Astrocyte of the hippocampus (primary cell): ENCODE results near the gene DIPK1A.

Source experiments
- DNase-seq: peaks from one replicate; pipeline ENCODE4 v3.0.0; 2011; ENCODE audit warnings: low read depth, low spot score

The DIPK1A gene

DNA sequence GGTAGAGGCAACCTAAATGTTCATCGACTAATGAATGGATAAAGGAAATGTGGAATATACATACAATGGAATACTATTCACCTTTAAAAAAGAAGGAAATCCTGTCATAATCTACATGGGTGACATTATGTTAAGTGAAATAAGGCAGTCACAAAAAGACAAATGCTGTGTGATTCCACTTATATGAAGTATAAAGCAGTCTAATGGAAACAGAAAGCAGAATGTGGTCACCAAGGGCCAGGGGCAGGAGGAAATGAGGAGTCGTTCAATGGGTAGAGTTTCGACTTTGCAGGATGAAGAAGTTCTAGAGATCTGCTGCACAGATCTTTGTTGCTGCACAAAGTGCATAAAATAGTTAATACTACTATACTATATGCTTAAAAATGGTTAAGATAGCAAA, 7.8 kb downstream of the DIPK1A start:
- no peak for DNase-seq

DNA sequence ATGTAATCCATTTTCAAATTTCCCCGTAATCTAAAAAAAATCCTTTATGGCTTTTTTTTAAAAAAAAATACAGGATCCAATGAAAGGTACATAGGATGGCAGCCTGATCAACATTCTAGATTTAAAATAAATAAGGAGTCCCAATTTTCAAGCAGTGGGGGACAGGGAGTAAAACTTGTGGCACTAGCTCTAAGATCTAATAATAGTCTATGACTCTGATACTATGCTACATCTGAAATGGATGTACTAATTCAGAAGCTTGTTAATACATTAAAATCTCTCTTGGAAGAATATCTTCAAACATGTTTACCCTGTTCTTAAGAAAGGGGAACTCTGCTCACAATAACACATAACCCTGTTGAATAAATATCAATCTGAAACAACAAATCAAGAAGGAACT, 8.5 kb downstream of the DIPK1A start:
- DNase-seq: no peak

DNA sequence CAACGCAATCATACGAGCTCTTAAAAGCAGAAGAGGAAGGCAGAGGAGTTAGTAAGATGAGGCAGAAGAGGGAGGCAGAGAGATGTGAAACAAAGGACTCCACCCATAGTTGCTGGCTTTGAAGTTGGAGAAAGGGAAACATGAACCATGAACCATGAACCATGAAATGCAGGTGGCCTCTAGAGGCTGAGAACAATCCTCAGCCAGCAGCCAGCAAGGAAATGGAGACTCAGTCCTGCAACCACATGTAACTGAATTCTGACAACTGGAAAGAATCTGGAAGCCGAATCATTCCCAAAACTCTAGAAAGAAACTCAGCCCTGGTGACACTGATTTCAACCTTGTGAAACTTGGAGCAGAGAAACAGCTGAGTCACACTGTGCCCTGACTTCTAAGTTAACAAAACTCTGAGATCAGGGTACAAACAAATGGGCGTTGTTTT, 10.1 kb downstream of the DIPK1A start:
- peak; percentile 48 for DNase-seq

DNA sequence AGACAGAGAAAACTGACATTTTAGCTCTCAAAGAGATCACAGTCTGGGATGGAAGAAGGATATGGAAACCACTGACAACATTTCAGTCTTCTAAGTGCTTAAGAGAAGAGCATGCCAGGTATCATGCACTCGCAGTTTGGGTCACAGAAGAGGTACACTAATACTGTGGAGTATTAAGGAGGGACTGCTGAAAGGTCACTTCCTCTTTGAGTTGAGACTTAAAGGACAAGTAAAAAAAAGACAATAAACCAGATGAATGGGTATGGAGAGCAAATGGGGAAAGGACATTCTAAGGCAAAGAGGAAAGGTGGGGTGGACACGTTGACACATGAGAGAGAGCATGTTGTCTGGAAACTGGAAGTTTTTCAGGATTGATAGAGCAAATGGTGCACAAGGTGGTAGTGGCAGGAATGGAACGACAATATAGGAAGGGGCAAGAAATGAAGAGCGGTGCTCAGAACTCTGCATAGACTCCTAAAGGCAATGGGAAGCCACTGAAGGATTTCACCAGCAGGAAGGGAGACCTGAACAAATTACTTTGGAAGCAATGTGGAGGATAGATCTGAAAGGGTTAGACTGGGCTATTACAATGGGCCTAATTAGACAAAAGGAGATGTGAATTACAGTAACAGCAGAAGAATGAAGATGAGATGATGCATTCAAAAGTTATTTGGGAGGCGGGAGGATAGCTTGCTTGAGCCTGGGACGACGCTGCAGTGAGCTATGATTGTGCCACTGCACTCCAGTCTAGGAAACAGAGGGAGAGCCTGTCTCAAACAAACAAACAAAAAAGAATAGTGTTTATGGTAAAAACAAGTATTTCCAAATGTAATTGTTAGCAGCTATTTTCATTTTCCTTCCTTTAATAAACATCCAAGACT, 11.1 kb downstream of the DIPK1A start:
- DNase-seq: peak; percentile 70

DNA sequence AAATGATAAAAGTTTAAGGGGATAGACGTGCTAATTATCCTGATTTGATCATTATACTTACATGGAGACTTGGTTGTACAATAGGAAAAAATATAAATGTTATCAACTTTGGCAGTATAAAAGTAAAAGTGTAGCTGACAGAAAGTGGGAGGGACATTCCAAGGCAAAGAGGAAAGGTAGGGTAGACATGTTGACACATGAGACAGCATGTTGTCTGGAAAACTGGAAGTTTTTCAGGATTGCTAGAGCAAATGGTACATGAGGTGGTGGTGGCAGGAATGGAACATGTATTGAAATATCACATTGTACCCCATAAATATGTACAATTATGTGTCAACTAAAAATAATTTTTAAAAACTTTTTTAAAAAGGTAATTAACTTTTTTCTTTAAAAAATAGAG, 13.2 kb downstream of the DIPK1A start:
- DNase-seq: no peak

DNA sequence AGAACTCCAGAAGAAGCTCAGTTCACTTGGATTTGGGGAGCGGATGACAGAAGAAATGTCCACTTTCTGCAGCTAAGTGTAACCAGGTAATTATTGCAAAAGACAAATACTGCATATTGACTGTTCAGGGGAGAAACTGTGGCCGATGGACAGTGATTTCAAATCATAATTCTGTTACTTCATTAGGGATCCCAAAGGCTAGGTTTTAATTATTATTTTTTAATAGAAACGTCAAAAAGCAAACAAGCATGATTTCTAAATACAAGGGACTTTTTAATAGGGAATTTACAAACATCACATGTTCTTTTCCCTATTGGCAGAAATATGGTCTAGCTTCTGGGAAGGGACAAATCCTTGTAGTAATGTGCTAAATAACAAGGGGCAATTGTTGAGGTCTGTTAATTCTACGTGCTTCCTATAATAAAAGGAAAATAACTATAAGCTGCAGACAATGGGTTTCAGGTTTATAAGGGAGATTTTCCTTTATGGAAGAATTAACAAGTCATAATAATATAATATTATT, 15.5 kb downstream of the DIPK1A start:
- DNase-seq: no peak

DNA sequence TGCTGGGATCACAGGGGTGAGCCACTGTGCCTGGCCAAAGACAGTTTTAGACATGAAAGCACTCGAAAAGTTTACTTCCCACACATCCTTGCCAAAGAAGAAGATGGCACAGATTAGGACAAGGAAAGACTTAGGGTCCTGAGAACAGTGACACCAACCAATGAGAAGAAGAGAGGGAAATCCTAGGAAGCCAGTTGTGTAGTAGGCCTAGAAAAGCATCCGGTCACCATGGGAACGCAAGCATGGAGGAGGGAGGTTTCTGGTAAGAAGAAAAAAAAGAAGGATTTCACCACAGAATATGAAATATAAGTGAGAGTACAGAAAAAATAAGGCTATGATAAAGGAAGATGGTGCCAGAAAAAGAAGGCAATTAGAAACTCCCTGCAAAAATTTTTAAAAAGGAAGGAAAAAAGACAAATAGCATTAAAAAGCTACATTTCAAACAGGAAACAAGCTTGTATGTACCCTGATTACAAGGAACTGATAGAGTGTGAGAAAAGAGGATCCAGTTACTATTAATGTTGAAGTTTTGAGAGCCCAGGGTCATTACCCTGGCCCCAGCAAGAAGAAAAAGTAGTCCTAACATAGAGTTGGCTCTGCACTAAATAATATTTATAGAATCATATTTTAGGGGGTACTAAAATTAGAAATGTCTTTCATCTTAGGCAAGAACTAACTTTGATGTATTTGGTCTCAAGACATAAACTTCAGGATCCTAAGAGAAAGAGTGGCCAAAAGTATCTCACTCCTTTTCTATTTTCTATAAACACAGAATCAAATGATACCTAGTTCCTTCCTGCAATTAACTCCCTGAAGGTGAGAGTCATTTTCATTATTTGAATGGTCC, 16.1 kb downstream of the DIPK1A start:
- no peak for DNase-seq

DNA sequence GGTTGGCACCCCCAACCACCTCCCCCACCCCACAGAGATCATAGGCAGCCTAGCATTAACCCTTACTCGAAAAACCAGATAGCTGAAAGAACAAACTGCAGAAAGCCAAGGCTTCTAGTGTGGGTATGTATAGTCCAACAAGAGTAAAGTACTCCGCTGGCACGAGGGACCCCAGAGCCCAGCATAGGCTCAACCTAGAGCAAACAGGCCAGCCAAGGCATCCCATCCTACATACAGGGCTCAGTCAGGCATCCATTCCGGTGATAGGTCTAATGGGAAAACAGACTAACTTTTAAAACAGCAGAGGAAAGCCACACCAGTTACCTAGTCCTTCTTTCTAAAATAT, 17.8 kb downstream of the DIPK1A start:
- DNase-seq: no peak

DNA sequence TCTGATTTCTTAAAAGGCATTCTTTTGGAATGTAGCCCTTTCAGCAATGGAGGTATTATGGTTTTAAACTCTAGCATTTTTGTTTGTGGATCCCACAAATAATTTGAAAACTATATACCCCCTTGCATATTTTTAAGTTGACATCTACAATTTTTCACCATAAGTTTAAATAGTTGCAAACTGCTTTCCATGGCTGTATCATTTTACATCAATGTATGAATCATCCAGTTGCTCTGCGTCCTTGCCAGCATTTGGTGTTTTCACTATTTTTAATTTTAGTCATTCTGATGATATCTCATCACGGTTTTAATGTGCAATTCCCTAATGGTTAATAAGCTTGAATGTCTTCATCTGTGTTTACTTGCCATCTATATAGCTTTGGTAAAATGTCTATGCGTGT, 20.7 kb downstream of the DIPK1A start:
- no peak for DNase-seq

DNA sequence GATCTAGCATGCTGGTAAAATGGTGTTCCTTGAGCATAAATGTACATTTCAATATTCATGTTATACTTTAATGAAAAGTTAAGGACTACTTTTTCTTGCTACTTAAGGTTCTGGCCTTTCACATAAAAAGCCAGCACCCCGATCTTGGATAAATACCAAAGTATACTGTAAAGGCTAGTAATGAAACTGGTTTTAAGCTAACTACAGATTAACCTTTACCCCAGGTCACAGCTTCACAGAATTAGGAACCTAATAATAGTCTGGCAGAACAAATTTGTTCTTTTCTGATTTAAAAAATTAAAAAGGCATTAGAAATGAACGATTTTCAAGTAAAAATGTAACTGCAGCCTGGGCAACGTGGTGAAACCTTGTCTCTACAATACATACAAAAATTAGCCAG, 23.5 kb downstream of the DIPK1A start:
- no peak for DNase-seq

DNA sequence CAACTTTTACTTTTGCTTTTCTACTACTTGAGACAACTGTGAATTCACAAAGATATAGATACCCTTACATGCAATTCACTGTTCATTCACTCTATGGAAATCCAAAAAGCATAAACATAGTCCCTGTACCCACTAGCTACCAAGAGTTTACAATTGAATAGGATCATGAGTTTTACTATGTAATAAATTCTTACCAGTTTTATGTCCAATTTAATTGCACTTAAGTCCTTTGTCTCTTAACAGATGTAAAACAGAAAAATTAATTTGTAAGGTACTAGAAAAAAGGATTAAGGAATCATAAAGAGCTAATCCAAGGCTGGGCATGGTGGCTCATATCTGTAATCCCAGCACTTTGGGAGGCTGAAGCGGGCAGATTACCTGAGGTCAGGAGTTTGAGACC, 24.4 kb downstream of the DIPK1A start:
- DNase-seq: no peak

DNA sequence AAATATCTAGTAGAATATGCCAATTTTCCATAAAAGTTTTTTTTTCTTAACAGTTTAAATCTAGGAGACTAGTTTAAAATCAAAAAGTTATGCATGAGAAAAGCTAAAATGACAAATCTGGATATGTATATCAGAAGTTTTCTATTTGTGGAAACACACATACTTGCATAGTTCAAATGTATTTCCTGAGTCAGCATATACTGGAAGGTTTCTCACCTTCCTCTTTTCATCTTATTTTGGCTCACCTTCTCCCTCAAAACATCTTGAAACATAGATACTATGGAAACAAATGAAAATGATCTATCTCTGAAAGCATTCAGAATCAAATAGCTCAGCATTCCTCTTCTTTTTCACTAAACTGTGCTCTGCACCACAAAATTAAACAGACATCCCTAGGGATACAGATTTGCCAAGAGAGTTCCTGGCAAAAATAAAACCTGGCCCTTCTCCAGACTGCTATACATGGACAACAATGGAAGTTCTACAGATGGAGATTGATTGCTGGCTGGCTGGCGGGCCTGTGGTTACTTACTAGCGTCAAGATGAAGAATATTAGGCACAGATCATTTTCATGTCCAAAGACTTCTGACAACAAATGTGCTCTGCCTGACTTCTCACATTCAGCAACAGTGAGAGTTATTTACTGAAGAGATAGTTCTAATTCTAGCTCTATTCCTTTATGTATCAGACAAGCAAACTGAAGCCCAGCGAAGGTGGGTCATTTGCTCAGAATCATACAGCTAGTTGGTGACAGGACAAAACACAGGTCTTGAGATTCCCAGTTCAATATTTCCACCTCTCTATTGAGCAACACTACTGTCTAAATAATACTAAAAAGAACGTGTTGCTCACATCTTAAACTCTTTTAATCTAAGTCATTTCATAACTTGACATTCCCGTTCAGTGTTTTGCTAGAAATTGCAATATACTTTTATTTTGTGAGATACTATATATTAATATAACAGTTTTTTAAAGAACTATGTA, 26.6 kb downstream of the DIPK1A start:
- peak; percentile 93 for DNase-seq

DNA sequence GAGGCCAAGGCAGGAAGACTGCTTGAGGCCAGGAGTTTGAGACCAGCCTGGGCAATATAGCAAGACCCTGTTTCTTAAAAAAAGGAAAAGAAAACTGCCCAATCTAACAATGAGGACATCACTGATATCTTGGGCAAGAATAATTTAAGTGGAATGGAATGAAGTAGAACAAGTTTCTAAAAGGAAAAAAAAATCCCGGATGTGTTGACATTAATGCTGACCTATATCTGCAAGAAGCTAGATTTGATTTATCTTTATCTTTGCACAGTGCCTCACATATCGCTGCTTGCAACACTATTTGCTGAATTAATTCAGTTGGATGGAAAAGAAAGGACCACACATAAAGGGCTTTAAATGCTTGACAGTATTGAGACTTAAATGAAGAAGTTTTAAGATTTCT, 27.8 kb downstream of the DIPK1A start:
- no peak for DNase-seq

DNA sequence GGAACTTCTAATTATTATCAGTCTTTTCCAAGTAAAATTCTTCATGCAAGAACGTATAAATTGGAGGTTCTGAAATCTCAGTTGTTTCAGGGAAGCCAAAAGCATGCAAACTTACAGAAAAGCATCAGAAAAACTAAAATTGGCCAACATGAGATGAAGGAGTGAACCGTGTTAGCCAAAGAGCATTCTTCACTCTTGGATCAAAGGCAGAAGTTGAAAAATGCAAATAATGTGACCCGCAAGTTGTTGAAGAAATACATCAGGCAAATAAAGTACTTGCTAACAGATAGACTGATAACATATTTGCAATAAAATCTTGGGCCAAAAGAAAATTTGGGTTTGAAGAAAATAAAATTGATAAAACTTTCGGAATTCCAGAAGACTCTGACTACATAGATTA, 29.6 kb downstream of the DIPK1A start:
- no peak for DNase-seq

DNA sequence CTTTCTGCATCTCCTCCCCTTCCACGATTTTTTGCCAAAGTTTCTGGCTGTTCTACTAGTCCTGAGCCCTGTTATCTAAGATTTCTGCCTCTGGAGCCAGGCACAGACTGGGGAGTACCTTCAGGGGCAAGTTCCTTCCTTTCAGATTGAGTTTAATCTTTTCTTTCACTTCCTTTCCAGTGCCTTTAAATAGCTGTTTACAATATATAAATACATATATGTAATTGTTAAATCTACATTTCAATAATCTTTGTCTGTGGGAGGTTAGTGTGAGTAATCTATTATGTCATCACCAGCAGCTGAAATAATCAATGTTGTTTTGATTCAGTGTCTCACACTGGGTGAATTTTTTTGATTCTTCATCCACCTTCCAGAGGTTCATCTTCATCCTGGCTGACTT, 31.8 kb downstream of the DIPK1A start:
- DNase-seq: no peak

DNA sequence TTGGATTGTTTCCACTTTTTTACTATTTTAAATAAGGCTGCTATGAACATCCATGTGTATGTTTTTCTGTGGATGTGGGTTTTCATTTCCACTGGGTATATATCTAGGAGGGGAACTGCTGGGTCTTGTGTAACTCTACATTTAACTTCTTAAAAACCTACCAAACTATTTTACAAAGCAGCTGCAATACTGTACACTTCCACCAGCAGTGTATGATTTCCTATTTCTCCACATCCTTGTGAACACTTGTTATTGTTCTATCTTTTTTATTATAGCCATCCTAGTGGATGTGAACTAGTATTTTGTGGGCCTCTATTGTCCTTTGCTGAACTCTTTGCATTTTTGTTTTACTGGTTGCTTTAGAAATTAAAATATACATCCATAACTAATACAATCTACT, 33.4 kb downstream of the DIPK1A start:
- DNase-seq: no peak

DNA sequence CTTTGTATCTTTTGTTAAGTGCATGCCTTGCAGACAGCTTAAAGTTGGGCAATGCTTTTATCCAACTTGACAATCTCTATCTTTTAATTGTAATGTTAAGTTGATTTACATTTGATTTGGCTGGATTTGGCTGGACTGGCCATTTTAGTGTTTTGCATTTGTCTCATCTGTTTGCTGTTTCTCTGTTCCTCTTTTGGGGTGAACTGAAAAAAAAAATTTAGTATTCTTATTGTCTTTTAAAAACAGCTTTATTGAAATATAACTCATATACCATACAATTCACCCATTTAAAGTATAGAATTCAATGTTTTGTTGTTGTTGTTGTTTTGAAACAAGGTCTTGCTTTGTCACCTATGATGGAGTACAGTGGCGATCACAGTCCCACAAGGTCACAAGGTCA, 34.4 kb downstream of the DIPK1A start:
- no peak for DNase-seq

DNA sequence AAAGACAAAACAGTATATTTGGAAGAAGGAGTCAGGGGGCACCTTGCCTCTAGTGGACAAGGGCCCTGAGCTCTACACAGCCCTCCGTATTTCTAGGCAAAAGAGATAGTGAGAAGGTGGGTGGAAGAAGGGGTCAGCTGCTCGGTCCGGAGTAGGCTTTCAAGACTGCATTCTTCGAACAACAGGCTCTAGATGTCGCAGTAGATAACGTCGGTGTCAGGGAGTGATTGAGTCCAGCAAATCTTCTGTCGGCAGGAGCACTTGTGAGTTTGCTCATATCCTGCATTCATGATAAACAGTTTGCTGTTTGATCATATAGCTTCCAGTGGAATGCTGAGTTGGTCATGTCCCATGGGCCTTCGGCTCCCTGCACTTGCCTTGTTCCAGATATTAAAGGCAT, 36.8 kb downstream of the DIPK1A start:
- no peak for DNase-seq

DNA sequence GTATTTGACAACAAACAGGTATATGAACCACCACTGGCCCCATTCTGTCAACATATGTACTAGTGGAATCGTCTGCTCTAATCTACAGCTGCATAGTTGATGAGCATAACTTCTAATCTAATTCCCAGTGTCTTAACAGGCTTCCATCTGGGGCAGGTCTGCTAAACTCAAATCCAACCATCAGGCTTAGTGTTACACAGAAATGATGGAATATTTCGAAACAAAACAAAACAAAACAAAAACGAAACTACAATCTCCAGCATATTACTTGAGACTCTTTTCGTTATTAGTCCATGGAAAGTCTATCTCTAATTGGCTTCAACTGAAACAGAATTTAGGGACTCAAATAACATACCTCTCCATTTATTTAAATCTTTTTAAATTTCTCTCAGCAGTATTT, 37.6 kb downstream of the DIPK1A start:
- no peak for DNase-seq

DNA sequence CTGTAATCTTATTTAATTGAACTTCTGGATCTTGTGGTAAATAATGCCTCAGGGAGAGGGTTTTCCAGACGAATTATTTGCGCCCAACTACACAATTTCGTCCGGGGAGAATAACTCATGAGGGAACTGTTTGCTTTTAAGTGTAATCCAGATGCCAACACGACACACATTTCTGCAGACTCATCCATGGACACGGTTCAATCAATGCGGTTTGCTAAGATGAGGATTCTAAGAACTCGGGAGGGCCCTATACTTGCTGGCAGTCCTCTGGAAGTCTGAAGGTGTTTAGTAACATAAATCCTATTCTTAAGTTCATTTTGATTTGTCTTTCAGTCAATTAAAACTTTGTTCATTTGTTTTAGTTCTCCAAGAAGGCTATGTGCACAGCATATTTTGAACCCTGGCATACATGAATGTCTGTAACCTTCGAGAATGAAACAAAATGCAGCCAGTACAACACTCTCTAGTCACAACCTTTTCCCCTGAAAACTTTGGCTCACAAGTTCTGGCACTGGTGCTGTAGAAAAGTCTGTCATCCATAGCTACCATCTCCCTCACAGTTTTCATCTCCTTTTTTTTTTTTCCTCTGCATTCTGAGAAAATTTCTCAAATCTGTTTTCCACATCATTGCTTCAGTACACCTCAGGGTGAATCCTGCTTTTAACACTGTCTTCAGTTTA, 38.8 kb downstream of the DIPK1A start:
- peak; percentile 48 for DNase-seq
